Activated naive CD4-positive, alpha-beta T cell treated with Interleukin-2 at 50 U/mL for 16 hours (primary cell): ENCODE data around the gene TAF11L13.

Source experiments
- DNase-seq: peaks from one replicate; pipeline ENCODE4 v3.0.0-alpha.2; 2020

Gene TAF11L13

DNA sequence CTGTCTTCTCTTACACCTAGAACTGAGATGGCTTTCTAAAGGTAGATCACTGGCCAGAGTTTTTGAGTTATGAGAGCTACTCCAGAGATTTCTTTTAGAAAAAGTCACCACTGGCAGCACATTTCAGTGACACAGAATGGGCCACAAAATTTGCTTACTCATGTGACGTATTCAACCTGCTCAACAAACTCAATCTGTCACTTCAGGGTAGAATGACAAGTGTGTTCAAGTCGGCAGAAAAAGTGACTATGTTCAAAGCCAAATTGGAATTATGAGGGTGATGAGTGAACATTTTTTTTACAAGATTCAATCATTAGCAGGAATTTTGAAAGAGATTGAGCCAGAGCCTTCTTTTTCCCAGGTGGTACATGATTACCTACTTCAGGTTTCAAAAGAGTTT is 48.8 kb downstream of the TAF11L13 start:
- no peak for DNase-seq
